Measurements from ENCODE around the gene SLC36A1.

The SLC36A1 gene

DNA sequence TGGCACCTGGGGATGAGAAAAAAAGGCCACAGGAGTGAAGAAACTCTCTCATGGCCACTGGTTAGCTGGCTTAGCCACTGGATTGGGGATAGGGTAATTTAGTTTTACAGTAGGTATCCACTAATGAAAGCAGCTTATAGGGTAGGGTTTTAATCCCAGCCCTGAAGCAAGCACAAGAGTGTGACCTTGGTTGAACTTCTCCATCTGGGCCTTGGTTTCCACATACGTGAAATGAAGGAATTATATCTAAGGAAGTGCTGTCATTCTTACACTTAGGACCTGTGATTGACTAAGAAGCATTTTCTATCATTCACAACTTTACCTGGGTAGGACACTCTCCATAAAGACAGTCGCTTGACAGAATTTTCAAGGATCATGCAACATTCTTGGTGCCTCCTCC is 94.2 kb downstream of the SLC36A1 start:
- no peak for DNase-seq
